Peyer's patch (tissue), 4 donors: ENCODE results near the gene HDAC9. TPM values are rescaled to one million over a fixed set of nuclear protein-coding genes. Genes with fewer than 3 reads are reported as not detected.
A peak's percentile ranks its signal among the peaks of the same experiment; 100 is the strongest.

Experiments used
- DNase-seq, 3 donors: peaks; one replicate each; pipeline ENCODE4 v3.0.0-alpha.2; 2017 to 2019
- H3K27ac ChIP-seq, 4 donors: fragments of 200-600 bp; sonication (generic); one replicate each; pipeline ENCODE4 v1.5.1; 2016 to 2019
- H3K27me3 ChIP-seq, 2 donors: fragments of 200-600 bp; sonication (generic); one replicate each; pipeline ENCODE4 v1.5.1; 2019
- H3K36me3 ChIP-seq, 3 donors: fragments of 200-600 bp; sonication (generic); one replicate each; pipeline ENCODE4 v1.5.1; 2016 to 2019
- H3K4me1 ChIP-seq, 4 donors: fragments of 200-600 bp; sonication (generic); one replicate each; pipeline ENCODE4 v1.5.1; 2016 to 2019
- H3K4me3 ChIP-seq, 4 donors: fragments of 200-600 bp; sonication (generic); 1 replicate in 3 of 4; 2 replicates in 1 of 4; pipeline ENCODE4 v1.5.1; 2016 to 2019; ENCODE audit warnings: mild to moderate bottlenecking in 1 of 4
- H3K9me3 ChIP-seq, 4 donors: fragments of 200-600 bp; sonication (generic); one replicate each; pipeline ENCODE4 v1.5.1; 2016 to 2019; ENCODE audit warnings: mild to moderate bottlenecking in 1 of 4
- POLR2A ChIP-seq, 2 donors: fragments of 450-650 bp; IDR thresholded peaks; one replicate each; pipeline ENCODE4 v1.5.1; 2017; ENCODE audit warnings: antibody characterized with exemption in 2 of 2, mild to moderate bottlenecking in 2 of 2, moderate library complexity in 2 of 2
- total RNA-seq, 4 donors: library from RNA; depleted of rRNA; stranded (reverse); fragments of >200 nt; gene quantifications; one replicate each; pipeline ENCODE4 v1.1.0, GENCODE V29; 2016
- TF ChIP-seq, protein P1 (sequence below), 6 experiments: fragments of 450-650 bp in 4 of 6; fragments of 200-600 bp in 2 of 6; sonication (generic) in 1 of 6; IDR thresholded peaks; one replicate each; pipeline ENCODE4 v1.5.1; 2017 to 2019; ENCODE audit warnings: antibody characterized with exemption in 6 of 6, mild to moderate bottlenecking in 3 of 6, moderate library complexity in 1 of 6

HDAC9 gene
- total RNA-seq, 4 donors from 2014 or later: 0.88 to 75.9 (median 4.4) TPM

GRCh38 chr7:18786796-18787195, 291.2 kb downstream of the HDAC9 start:
- no peak for DNase-seq
- no peak overlapping the region for H3K4me3 ChIP-seq
- H3K4me1 ChIP-seq: no peaks in the 10 kb centered on the region
- H3K27me3 ChIP-seq: no peaks in the 10 kb centered on the region
- H3K9me3 ChIP-seq: no peaks in the 10 kb centered on the region
- no peak overlapping the region for H3K27ac ChIP-seq
- no peaks in the 10 kb centered on the region for H3K36me3 ChIP-seq
- no peak for TF ChIP-seq POLR2A (IDR thresholded peaks at IDR 0.05)
- TF ChIP-seq, protein P1, sequence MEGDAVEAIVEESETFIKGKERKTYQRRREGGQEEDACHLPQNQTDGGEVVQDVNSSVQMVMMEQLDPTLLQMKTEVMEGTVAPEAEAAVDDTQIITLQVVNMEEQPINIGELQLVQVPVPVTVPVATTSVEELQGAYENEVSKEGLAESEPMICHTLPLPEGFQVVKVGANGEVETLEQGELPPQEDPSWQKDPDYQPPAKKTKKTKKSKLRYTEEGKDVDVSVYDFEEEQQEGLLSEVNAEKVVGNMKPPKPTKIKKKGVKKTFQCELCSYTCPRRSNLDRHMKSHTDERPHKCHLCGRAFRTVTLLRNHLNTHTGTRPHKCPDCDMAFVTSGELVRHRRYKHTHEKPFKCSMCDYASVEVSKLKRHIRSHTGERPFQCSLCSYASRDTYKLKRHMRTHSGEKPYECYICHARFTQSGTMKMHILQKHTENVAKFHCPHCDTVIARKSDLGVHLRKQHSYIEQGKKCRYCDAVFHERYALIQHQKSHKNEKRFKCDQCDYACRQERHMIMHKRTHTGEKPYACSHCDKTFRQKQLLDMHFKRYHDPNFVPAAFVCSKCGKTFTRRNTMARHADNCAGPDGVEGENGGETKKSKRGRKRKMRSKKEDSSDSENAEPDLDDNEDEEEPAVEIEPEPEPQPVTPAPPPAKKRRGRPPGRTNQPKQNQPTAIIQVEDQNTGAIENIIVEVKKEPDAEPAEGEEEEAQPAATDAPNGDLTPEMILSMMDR (IDR thresholded peaks at IDR 0.05): no peak

- H3K36me3 ChIP-seq: no peaks in the 10 kb centered on the region
- H3K9me3 ChIP-seq: no peaks in the 10 kb centered on the region
- no peak overlapping the region for H3K27ac ChIP-seq
- no peaks in the 10 kb centered on the region for H3K4me1 ChIP-seq
- no peak for DNase-seq
- no peak overlapping the region for H3K4me3 ChIP-seq
- no peak for TF ChIP-seq POLR2A (IDR thresholded peaks at IDR 0.05)
- TF ChIP-seq, protein P1 (IDR thresholded peaks at IDR 0.05): no peak
- no peaks in the 10 kb centered on the region for H3K27me3 ChIP-seq
These were observed 292.5 kb downstream of the HDAC9 start for GRCh38 chr7:18788026-18788425.

DNA sequence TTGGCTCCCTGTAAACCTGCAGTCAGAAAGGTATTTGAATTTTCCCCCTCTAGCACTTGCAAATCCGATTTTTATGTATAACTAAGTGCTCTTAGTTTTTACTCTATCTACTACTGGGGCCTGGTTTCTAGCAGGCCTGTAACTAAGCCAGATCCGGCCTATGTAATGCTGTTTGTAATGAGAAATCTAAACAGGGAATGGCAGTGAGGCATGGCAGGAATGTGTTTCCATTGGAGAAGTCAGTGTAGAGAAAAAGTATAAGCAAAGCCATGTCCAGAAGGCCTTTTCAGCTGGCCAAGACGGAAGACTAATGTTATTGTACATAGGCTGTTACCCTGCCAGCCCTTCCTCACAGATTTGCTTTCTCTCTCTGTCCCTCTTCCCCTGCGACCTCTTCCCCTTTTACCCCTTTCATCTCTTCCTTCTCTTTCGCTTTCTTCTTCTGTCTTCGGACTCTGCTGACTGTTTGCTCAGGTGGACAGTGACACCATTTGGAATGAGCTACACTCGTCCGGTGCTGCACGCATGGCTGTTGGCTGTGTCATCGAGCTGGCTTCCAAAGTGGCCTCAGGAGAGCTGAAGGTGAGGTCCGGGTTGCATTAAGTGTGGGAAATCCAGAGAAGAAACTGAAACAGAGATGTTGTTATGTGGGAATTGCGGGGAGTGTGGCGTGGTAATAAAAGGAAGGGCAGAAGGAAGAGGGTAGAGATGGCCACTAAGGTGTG, 297.5 kb downstream of the HDAC9 start:
- TF ChIP-seq, protein P1 (IDR thresholded peaks at IDR 0.05): no peak
- no peak for TF ChIP-seq POLR2A (IDR thresholded peaks at IDR 0.05)
- no peaks in the 10 kb centered on the region for H3K4me1 ChIP-seq
- H3K36me3 ChIP-seq: no peaks in the 10 kb centered on the region
- H3K9me3 ChIP-seq: no peaks in the 10 kb centered on the region
- H3K27me3 ChIP-seq: no peaks in the 10 kb centered on the region
- DNase-seq: no peak
- peak overlapping the region in 1 of 4 donors; percentile 18 for H3K27ac ChIP-seq
- no peak overlapping the region for H3K4me3 ChIP-seq

- H3K4me1 ChIP-seq: no peaks in the 10 kb centered on the region
- no peaks in the 10 kb centered on the region for H3K9me3 ChIP-seq
- H3K4me3 ChIP-seq: no peak overlapping the region
- TF ChIP-seq, protein P1 (IDR thresholded peaks at IDR 0.05): no peak
- no peak for TF ChIP-seq POLR2A (IDR thresholded peaks at IDR 0.05)
- H3K27me3 ChIP-seq: no peaks in the 10 kb centered on the region
- no peak overlapping the region for H3K27ac ChIP-seq
- no peak for DNase-seq
- H3K36me3 ChIP-seq: no peaks in the 10 kb centered on the region
These were observed 300.7 kb downstream of the HDAC9 start for GRCh38 chr7:18796216-18796615.

GRCh38 chr7:18798088-18798906, 302.7 kb downstream of the HDAC9 start:
- Histone ChIP-seq H3K9me3 (no peaks in the 10 kb centered on the region), H3K4me3 (no peak overlapping the region), H3K4me1 (no peaks in the 10 kb centered on the region), H3K27me3 (no peaks in the 10 kb centered on the region), H3K36me3 (no peaks in the 10 kb centered on the region), H3K27ac (no peak overlapping the region)
- no peak for TF ChIP-seq POLR2A (IDR thresholded peaks at IDR 0.05)
- TF ChIP-seq, protein P1 (IDR thresholded peaks at IDR 0.05): no peak
- DNase-seq: no peak
